OCI-M2 (cell line): ENCODE results near the gene TMEM131.
"Not testable (repeated sequence)": the region's sequence is repeated elsewhere in the genome, so short reads cannot be mapped to it uniquely, and the experiment has no call there.

ENCODE experiments used
- DNase-seq: peaks from one replicate; lab custom pipeline; 2025; ENCODE audit not compliant: unreplicated experiment; lab: John Stamatoyannopoulos, UW

TMEM131 gene

DNA sequence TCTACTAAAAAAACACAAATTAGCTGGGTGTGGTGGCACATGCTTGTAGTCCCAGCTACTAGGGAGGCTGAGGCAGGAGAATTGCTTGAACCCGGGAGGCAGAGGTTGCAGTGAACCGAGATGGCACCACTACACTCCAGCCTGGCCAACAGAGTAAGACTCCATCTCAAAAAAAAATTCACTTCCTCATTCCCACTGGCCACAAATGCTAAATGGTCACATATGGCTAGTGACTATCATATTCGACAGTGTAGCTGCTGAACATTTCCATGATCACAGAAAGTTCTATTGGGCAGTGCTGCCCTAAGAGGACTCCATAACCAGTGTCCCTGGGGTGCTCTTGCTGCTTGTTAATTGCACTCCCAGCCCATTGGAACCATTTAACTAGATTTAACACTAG lies 26.3 kb upstream of the TMEM131 start:
- DNase-seq: not testable (repeated sequence)

DNA sequence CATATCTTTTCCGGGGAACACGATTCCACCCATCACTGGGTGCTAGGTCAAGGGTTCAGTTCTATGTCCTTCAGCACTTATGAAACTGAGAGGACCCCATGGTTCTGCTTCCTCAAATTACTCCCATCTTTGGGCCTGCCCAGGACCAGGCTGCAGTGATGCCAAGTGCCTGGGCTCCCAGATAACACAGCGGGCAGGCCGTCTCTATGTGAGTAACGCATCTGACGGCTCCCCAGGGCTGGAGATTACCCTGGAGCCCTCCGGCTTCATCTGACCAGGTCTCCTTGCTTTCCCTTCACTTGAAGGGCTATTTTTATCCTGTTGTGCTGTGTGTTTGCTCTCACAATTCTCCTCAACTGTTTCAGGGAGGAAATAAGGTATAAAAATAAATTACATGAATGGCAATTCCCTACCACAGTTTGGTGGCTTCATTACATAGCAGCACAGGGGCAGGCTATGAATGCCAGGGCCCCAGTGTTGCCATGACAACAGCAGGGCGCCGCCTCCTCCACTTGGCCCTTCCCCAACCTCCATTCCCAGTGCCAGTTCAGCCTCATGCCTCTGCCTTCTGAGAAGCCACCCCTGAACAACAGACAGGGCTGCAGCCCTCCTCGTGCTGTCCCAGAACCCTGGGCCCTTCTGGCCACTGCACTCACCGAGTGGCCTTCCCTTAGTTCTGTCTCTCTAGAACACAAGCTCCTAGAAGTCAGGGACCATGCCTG lies 25.4 kb upstream of the TMEM131 start:
- no peak for DNase-seq

DNA sequence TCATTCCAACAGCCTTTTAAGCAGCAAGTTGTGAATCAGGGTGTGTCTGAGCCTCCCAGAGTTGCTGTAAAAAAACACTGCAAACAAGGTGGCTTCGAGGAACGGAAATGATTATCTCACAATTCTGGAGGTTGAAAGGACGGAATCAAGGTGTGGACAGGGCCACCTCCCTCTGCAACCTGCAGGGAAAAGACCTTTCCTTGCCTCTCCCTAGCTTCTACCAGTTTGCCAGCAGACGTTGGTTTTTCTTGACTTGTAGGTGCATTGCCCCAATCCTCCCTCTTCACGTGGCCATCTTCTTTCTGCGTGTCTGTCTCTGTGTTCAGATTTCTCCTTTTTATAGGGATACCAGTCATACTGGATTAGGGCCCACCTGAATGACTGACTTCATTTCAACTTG lies 24.8 kb upstream of the TMEM131 start:
- DNase-seq: no peak

DNA sequence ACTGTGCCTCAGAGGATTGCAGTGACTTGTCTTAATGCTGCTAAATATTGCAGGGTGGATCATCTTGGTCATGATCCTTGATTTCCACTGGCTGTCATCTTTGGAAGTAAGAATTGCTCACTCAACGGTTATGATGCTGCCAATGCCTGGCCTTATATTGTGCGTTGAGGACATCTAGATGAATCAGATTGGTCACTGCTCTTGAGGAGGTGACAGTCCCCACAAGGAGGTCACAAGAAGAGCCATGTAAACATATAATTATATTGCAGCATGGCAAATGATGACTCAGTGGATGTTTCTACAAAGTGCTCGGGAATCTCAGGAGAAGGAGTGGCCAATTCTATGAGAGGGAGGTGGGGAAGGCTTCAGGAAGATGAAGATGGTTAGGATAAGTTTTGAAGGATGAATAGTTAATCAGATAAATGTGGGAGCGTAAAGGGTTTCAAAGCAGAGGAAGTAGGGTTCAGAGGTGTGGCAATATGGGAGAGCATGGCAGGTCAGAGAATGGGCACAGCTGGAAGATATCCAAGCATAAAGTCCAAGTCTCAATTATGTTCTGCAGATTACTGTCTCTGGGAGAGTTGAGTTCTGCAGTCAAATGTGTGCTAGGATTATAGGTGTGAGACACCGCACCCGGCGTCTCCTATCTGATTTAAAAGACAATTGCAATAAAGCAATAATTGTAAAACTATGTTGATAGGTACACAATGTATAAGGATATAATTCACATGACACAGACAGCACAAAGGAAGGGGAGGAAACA lies 21.3 kb upstream of the TMEM131 start:
- DNase-seq: no peak

DNA sequence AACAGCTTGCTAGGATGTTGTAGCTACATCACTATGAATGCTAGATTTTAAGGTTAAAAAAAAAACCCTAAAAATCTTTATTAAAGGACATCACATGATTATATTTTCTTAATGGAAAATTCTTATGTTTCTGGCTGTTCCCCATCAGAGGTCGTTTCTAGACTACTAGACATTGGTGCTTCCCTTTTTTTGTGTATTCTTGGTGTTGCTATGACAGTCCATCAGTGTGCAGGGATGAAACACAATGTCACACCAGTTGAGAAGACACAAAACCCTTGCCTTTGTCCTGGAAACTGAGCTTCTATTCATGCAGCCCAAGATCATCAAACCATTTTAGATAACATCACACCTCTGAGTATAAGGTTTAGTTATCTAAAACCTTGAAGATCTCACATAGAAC lies 19.9 kb upstream of the TMEM131 start:
- no peak for DNase-seq

DNA sequence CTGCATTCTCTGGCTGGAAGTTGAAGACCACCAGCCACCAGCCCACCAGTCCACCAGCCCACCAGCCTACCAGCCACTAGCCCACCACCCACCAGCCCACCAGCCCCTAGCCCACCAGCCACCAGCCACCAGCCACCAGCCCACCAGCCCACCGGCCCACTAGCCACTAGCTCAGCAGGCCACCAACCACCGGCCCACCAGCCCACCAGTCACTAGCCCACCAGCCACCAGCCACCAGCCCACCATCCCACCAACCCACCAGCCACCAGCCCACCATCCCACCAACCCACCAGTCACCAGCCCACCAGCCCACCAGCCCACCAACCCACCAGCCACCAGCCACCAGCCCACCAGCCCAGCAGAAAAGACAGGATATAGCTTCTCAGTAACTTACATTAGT lies 18.6 kb upstream of the TMEM131 start:
- DNase-seq: no peak

DNA sequence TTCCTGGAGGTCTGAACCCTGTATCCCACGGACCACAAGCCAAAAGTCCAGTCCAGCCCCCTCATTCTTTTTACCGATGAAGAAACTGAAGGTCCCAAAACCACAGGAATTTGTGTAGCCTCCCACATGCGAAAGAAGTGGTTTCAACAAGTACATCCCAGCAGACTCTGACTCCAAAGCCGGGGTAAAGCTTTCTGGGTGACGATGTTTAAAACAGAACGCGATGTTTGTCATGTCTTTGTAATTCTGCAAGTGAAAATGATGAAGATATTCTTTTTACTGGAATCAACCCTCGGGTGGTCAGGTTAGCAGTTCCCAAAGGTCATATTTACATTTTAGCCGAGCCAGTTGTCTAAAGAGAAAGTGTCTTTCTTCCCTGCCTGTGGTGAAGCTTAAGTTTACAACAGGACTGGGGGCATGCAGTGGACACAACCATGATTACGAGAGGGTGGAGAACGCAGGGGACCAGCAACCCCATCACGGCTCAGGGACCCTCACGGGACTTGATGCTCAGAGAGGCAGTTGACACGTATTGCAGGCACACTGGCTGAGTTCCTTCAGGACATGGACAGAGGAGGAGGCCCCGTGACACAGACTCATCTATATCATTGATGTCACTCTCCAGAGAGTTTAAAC lies 17.8 kb upstream of the TMEM131 start:
- no peak for DNase-seq

DNA sequence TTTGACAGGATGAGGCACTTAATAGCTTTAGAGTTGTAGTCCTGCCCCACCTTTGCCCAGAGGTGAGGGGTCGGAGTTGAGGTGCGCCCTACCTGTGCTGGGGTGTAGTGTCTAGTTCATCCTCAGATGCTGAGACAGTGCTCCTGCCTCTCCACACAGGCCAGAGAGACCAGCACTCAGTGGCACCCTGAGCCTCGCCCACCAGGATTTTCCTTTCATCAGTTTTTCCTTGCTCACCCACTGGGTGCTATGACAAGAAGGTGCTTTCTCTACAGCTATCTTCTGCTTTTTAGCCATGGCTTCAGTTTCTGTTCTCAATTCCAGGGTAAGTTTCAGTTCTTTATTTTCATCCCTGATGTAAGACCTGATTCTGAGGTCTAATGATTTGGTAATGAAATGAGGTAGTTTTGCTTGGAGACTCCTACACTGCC lies 16.8 kb upstream of the TMEM131 start:
- no peak for DNase-seq

DNA sequence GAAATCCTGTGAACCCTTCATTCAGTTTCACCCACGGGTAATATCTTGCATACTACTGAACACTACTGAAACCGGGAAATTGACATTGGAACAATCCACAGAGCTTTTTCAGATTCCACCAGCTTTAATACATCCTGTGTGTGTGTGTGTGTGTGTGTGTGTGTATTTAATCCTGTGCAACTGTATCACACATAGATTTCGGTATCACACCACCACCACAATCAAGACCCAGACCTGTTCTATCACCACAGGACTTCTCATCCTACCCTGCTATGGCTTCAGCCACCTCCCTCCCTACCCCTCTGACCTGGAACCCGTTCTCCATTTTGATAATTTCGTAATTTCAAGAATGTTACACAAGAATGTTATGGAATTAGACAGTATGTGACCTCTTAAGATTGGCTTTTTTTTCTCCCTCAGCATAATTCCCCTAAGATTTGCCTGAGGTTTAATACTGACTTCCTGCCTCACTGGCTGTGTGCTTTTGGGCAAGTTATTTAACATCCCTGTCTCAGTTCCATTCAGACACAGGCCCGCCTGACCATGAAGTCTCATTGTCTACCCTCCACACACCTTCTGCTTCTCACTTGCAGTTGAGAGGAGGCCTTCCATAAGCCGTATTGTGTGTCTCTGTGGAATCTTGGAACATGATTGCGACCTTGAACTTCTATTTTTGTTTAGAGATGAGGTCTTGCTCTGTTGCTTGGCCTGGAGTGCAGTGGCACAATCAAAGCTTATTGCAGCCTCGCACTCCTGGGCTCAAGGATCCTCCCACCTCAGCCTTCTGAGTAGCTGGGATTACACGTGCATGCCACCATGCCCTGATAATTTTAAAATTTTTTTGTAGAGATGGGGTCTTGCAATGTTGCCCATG lies 14.4 kb upstream of the TMEM131 start:
- DNase-seq: no peak

DNA sequence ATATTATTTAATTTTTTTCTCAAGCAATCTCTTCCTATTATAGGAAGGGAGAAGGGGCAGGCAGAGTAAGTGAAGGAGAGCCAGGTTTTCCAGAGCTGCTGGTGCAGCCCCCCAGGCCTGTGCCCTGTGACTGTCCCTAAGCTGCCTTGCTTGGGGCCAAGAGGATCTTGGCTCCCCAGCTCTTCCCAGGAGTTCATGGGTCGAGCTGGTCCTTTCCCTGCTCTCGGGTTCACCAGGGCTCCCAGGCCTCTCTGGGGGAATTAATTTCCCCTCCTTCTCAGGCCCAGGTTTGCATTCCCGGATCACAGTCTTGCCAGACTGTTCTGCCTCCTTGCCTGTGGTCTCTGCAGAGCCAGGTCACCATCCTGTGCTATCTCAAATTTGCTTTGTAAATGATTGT lies 12.7 kb upstream of the TMEM131 start:
- no peak for DNase-seq

DNA sequence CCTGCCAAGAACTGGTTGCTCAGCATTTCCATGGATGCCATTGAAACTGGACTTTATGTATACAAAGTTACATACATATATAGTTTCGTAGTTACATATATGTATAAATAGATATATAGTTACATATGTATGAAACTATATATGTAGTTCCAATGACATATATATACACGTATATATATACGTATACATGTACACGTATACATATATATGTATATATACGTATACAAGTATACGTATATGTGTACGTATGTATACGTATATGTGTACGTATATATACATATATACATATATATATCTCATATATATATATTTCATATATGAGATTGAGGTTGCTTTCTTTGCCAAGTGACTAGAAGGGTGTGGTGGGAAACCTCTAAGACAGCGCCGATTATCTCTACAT lies 10.6 kb upstream of the TMEM131 start:
- no peak for DNase-seq

DNA sequence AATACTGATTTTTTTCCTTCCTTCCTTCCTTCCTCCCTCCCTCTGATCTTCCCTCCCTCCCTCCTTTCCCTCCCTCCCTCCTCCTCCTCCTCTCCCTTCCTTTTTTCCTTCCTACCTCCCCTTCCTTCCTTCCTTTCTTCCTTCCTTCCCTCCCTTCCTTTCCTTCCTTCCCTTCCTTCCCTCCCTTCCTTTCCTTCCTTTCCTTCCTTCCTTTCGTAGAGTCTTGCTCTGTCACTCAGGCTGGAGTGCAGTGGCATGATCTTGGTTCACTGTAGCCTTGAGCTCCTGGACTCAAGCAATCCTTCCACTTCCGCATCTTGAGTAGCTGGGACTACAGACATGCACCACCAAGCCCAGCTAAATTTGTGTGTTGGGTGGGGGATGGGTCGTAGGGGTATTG lies 8.9 kb upstream of the TMEM131 start:
- DNase-seq: no peak

DNA sequence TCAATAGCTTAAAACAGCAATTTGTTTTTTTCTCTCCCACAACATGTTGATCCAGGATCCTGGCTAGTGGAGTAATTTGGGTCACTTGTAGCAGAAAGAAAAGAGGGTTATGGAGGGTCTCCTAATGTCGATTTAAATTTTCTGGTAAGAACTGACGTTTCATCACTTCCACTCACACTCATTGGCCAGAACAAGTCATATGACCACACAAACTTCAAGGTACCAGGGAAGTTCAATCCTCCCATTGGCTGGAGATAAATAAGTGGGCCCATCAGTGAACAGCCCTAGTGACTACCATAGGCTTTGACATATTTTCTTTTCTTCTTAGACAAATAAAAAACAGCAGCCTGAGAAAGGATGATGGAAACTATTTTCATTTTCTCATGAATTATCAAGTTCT lies 8.3 kb upstream of the TMEM131 start:
- no peak for DNase-seq

DNA sequence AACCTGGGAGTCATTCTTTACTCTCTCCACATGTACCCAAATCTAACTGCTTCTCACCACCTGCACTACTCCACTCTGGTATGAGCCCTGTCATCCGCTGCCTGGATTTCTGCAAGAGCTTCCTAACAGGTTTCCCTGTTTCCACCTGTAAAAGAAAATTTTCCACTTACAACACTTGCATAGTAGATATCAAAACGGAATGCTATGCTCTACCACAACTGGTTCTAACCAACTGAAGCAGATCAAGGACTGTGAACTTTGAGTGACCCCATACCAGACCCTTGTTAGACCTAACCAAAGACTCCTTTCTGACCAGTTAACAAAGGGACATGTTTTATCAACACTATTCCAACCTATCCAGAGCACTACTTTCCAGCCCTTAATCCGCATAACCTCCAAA lies 3.8 kb upstream of the TMEM131 start:
- DNase-seq: no peak

DNA sequence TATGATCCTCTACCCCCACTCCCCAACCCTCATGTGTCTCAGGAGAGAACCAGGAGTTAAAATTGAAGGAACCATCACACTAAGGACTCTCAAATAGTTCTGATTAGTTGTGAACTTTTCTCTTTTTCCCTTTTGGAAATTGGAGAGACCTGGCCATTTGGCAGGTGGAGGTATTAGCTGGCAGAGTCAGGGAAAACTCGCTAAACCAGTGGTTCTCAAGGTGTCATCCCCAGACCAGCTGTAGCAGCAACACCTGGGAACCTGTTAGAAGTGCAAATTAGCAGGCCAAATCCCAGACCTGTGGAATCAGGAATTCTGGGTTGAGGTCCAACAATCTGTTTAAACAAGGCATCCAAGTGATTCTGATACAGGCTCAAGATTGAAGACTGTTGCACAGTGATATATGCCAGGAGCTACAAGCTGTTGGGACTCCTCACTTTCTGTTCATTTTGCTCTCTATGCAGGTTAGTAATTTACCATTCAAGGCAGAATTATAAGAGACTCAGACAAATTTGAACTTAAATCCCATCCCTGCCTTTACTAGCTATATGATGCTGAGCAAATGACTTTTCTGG lies 2.8 kb upstream of the TMEM131 start:
- DNase-seq: no peak

DNA sequence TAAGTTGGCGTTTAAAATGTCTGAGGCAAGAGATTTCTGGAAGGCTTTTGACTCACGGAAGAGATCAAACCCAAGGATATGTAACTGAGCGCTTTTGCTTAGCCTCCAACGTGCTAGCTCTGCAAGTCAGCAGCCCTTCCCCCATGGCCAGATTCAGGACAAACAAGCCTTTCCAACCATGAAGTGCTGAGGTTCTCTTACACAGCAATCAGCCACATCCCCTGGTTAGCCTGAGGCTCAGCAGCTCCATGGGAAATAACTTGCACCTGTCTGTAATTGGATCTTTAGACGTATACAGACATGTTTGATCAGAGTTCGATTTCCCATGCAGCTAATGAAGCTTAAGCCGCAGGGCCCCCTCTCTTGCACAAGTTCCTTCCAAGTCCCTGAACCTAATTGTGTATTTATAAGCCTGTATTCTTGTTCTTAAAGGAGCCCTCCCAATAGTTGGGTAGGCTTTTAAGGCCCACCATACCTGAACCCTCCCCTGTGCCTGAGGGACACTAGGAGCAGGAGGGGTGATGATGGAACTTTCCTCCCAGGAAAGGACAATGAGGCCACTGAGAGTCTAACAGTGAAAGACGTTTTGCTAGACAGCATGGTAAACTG lies 2.1 kb upstream of the TMEM131 start:
- no peak for DNase-seq

DNA sequence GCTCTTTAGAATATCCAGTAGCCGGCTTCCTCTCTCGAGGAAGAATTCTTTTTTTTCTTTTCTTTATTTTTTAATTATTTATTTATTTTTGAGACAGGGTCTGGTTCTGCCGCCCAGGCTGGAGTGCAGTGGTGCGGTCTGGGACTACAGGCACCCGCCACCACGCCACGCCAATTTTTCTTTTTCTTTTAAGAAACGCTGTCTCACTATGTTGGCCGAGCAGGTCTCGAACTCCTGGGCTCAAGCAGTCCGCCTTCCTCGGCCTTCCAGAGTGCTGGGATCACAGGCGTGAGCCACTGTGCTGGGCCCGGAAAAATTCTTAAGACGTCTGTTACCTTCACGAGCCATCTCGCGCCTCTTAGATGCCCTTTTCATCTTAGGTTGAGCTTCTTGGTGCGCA lies 931 bp upstream of the TMEM131 start:
- DNase-seq: no peak

DNA sequence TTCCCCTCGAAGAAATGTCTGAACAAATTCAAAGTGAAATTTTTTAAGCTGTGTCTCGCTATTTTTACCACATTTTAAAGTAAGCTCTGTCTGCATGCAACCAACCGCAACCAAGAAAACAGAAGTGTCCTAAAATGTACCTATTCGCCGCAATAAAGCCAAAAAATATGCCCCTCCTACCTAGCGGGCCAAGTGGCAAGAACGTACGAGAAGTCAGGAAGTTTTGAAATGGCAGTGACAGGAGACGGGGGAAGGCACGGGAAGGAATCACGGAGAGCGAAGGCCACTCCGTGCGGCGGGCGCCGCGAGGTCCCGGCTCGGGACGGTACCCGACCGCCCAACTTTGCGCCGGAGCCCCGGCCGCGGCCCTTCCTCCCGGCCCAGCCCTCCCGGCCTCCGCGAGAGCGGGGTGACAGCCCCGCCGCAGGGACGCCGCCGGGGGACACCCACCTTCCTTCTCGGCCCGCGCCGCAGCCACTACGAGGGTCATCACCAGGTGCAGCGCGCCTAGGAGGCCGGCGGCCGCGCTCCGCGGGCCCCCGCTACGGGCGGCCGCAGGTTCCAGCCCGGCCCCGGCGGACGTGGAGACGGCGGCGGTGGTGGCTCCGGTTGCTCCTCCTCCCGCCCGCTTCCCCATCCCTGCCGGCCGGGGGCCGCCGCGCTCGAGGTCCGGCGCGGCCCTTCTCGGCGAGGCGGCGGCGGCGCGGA lies 568 bp downstream of the TMEM131 start:
- no peak for DNase-seq

DNA sequence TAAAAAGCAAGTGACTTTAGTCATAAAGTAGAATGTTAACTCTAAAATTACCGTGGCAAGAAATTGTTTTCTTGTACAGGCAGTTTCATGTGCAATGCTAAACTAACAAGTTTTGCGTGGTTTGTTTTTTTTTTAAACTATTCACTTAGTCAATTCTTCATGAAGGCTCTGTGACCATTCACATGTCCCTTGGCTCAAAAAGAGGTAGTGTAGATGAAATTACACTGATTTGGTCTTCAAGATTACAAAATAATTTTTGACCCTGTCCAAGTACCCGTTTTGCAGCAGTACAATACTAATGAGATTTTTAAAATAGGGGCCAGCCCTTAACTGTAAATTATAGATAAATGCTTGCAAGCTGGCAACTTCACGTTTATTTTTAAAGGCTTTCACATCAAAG lies 1.3 kb downstream of the TMEM131 start:
- no peak for DNase-seq

DNA sequence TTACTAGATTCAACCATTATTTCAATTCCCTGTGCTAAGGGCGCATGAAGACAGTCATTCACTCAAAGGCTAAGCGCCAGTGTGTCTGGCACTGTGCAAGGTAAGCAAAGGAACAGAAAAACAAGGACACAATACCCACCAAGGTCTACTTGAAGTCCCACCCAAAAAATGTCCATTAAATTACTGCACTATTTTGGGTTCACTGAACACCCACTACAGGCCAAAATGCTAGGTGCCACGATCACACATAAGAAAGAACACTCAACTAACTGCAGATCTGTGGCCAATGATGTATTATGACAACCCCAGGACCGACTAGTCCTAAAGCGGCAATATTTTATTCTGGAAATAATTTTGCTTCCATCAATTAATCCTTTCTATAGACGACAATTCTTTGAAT lies 1.8 kb downstream of the TMEM131 start:
- DNase-seq: no peak
